Mesendoderm (in vitro differentiated cells): ENCODE measurements around the gene PCSK5.

Experiments used
- DNase-seq: peaks from one replicate; pipeline ENCODE4 v3.0.0; 2013
- H2AK5ac ChIP-seq: 2 replicates; pipeline ENCODE4 v1.6.1; 2013; ENCODE audit warnings: low read length, inconsistent platforms
- H2BK120ac ChIP-seq: 2 replicates; pipeline ENCODE4 v1.6.1; 2013; ENCODE audit warnings: low read depth, mild to moderate bottlenecking, low read length, moderate library complexity, mixed read lengths
- H2BK15ac ChIP-seq: replicated peaks from 2 replicates; pipeline ENCODE4 v1.6.1; 2013; ENCODE audit warnings: low read depth, mild to moderate bottlenecking, moderate library complexity
- H2BK5ac ChIP-seq: 2 replicates; pipeline ENCODE4 v1.6.1; 2013; ENCODE audit warnings: low read length, inconsistent platforms
- H3K18ac ChIP-seq: 2 replicates; pipeline ENCODE4 v1.6.1; 2013; ENCODE audit warnings: mild to moderate bottlenecking, low read length, mixed read lengths
- H3K23ac ChIP-seq: one replicate; pipeline ENCODE4 v1.6.1; 2013; ENCODE audit warnings: low read length
- H3K27ac ChIP-seq: 2 replicates; pipeline ENCODE4 v1.5.1; 2013; ENCODE audit warnings: low read depth, mild to moderate bottlenecking, inconsistent platforms, low read length, moderate library complexity
- H3K27me3 ChIP-seq: 2 replicates; pipeline ENCODE4 v1.6.1; 2013; ENCODE audit warnings: low read length, control low read depth, mild to moderate bottlenecking, inconsistent platforms; ENCODE audit not compliant: insufficient read depth, poor library complexity
- H3K36me3 ChIP-seq: 2 replicates; pipeline ENCODE4 v1.6.1; 2013; ENCODE audit warnings: low read length, inconsistent platforms; ENCODE audit not compliant: control insufficient read depth, insufficient read depth
- H3K4ac ChIP-seq: one replicate; pipeline ENCODE4 v1.6.1; 2013; ENCODE audit warnings: low read depth, mild to moderate bottlenecking, low read length, moderate library complexity
- H3K4me1 ChIP-seq: 2 replicates; pipeline ENCODE4 v1.6.1; 2013; ENCODE audit warnings: low read depth, low read length, inconsistent platforms; ENCODE audit not compliant: control insufficient read depth
- H3K4me2 ChIP-seq: 2 replicates; pipeline ENCODE4 v1.6.1; 2013; ENCODE audit warnings: low read length
- H3K4me3 ChIP-seq: 2 replicates; pipeline ENCODE4 v1.5.1; 2013; ENCODE audit warnings: mild to moderate bottlenecking, low read length
- H3K56ac ChIP-seq: one replicate; pipeline ENCODE4 v1.6.1; 2013; ENCODE audit warnings: low read length
- H3K79me1 ChIP-seq: 2 replicates; pipeline ENCODE4 v1.6.1; 2013; ENCODE audit warnings: low read length, inconsistent platforms
- H3K79me2 ChIP-seq: 2 replicates; pipeline ENCODE4 v1.6.1; 2013; ENCODE audit warnings: mild to moderate bottlenecking, low read length; ENCODE audit not compliant: control insufficient read depth, insufficient read depth
- H3K9ac ChIP-seq: 2 replicates; pipeline ENCODE4 v1.6.1; 2013; ENCODE audit warnings: low read length, inconsistent platforms
- H4K5ac ChIP-seq: one replicate; pipeline ENCODE4 v1.6.1; 2013; ENCODE audit warnings: low read length
- H4K8ac ChIP-seq: one replicate; pipeline ENCODE4 v1.6.1; 2013; ENCODE audit warnings: low read depth, mild to moderate bottlenecking, control low read depth, low read length, moderate library complexity
- WGBS: extraction: QIAGEN DNeasy Blood & Tissue Kit; methylation state at CpG from one replicate; pipeline ENCODE4 v1.1.7; 2013; ENCODE audit warnings: low lambda C conversion rate, missing lambda C conversion rate; ENCODE audit not compliant: insufficient coverage; ENCODE audit errors: extremely low coverage; 5-methylcytosine and 5-hydroxymethylcytosine counted together

Gene PCSK5

DNA sequence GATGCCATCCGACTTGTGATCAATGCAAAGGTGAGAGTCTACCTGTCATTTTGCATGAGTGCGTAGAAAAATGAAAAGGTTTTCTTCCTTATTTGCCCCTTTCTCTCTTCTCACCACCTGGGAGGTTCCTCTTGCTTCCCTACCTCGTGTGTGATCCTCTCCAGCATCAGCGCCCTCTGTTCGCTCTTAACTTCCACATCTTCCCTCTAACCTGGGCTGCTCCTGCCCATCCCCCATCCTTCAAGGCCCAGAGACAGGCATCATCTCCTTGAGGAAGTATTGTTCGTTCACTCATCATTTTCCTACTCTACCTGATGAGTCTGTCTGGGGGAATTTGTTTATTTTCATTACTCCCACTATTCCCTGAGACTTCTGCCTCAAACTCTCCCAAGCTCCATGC is 447.9 kb downstream of the PCSK5 start:
- Histone ChIP-seq H4K8ac (no peak overlapping the region), H3K56ac (no peak overlapping the region), H3K79me1 (no peaks in the 10 kb centered on the region), H2AK5ac (no peak overlapping the region), H3K4me2 (no peak overlapping the region), H3K4ac (no peak overlapping the region), H3K18ac (no peak overlapping the region), H2BK5ac (no peak overlapping the region), H3K9ac (no peak overlapping the region), H3K79me2 (no peaks in the 10 kb centered on the region), H3K27ac (no peak overlapping the region), H4K5ac (no peak overlapping the region), H3K36me3 (no peaks in the 10 kb centered on the region), H3K27me3 (no peaks in the 10 kb centered on the region), H3K23ac (no peak overlapping the region), H2BK120ac (no peak overlapping the region), H3K4me1 (no peaks in the 10 kb centered on the region), H2BK15ac (no peak overlapping the region), H3K4me3 (no peak overlapping the region)
- no CpG with 5 or more reads among the region's 6 CpGs for WGBS
- peak; percentile 18 for DNase-seq

DNA sequence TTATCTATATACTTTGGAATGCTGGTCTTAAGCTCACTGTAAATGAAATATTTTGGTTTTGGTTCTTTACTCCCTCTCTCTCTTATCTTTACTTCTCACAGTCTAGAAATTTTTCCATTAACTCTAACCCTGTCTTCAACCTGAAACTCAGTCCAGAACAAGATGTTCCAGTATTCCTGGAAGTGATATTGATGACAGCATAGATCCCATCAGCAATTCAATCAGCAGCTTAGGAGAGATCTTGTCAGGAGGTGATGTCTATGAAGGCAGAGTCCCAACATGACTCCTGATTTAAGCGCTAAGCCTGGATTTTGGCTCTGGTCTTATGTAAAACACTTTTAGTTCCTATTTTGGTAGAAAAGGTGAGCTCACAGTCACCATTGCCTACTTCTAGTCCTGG is 451.1 kb downstream of the PCSK5 start:
- Histone ChIP-seq H2BK15ac (no peak overlapping the region), H4K5ac (no peak overlapping the region), H3K23ac (no peak overlapping the region), H2BK120ac (no peak overlapping the region), H3K4ac (no peak overlapping the region), H3K56ac (no peak overlapping the region), H3K36me3 (no peaks in the 10 kb centered on the region), H3K4me1 (no peaks in the 10 kb centered on the region), H3K79me1 (no peaks in the 10 kb centered on the region), H3K9ac (no peak overlapping the region), H3K4me3 (no peak overlapping the region), H3K18ac (no peak overlapping the region), H3K79me2 (no peaks in the 10 kb centered on the region), H2AK5ac (no peak overlapping the region), H2BK5ac (no peak overlapping the region), H4K8ac (no peak overlapping the region), H3K4me2 (no peak overlapping the region), H3K27ac (no peak overlapping the region), H3K27me3 (no peaks in the 10 kb centered on the region)
- no CpG with 5 or more reads among the region's 1 CpG for WGBS
- no peak for DNase-seq

DNA sequence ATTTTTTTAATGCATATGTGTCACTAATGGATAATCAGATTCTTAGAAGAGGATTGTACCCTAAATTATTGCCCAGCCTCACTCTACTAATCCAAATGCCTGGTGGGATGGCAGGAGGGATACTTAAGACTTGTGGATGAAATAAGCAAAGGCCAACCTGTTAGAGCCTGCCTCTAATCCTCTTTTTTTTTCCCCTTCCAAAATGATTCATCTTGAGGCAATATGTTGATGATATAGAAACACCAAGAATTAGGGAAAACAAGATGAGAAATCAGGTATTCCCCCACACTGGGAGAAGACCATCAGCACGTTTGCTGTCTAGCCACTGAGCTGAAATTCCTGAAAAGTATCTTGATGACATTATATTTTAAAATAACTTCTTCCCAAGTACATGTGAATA is 451.7 kb downstream of the PCSK5 start:
- H3K23ac ChIP-seq, result no peak overlapping the region
- no peak overlapping the region for H3K18ac ChIP-seq
- no peak overlapping the region for H2BK120ac ChIP-seq
- WGBS, result no CpG with 5 or more reads among the region's 1 CpG
- H3K4ac ChIP-seq, result no peak overlapping the region
- H3K9ac ChIP-seq, result no peak overlapping the region
- no peaks in the 10 kb centered on the region for H3K79me1 ChIP-seq
- H3K56ac ChIP-seq, result no peak overlapping the region
- no peak for DNase-seq
- H2BK5ac ChIP-seq, result no peak overlapping the region
- no peak overlapping the region for H3K27ac ChIP-seq
- no peaks in the 10 kb centered on the region for H3K4me1 ChIP-seq
- H3K4me2 ChIP-seq, result no peak overlapping the region
- H3K36me3 ChIP-seq, result no peaks in the 10 kb centered on the region
- H4K8ac ChIP-seq, result no peak overlapping the region
- no peak overlapping the region for H2BK15ac ChIP-seq
- no peak overlapping the region for H4K5ac ChIP-seq
- H3K27me3 ChIP-seq, result no peaks in the 10 kb centered on the region
- H3K4me3 ChIP-seq, result no peak overlapping the region
- H2AK5ac ChIP-seq, result no peak overlapping the region
- H3K79me2 ChIP-seq, result no peaks in the 10 kb centered on the region

DNA sequence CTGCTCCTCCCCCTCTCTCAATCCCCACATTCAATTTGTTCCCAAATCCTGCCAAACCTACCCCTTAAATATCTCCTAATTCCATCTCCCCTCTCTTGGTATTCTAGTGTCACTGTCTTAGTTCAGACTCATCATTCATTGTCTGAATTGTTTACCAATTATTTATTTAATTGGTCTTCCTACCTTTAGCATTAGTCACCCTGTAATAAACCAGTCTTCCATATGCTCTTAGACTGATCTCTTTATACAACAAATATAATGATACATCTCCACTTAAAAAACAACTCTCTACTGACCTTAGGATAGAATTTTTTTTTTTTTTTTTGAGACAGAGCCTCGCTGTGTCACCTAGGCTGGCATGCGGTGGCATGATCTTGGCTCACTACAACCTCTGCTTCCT is 452.4 kb downstream of the PCSK5 start:
- no peak overlapping the region for H4K5ac ChIP-seq
- H3K4me1 ChIP-seq, result no peaks in the 10 kb centered on the region
- no peaks in the 10 kb centered on the region for H3K79me2 ChIP-seq
- H3K18ac ChIP-seq, result no peak overlapping the region
- H4K8ac ChIP-seq, result no peak overlapping the region
- no peak overlapping the region for H2AK5ac ChIP-seq
- no peak for DNase-seq
- H3K9ac ChIP-seq, result no peak overlapping the region
- no peak overlapping the region for H2BK15ac ChIP-seq
- no CpG with 5 or more reads among the region's 2 CpGs for WGBS
- H3K4me2 ChIP-seq, result no peak overlapping the region
- no peak overlapping the region for H3K27ac ChIP-seq
- H3K79me1 ChIP-seq, result no peaks in the 10 kb centered on the region
- H3K4me3 ChIP-seq, result no peak overlapping the region
- no peaks in the 10 kb centered on the region for H3K36me3 ChIP-seq
- H2BK5ac ChIP-seq, result no peak overlapping the region
- no peak overlapping the region for H3K4ac ChIP-seq
- H3K56ac ChIP-seq, result no peak overlapping the region
- no peak overlapping the region for H2BK120ac ChIP-seq
- no peak overlapping the region for H3K23ac ChIP-seq
- H3K27me3 ChIP-seq, result no peaks in the 10 kb centered on the region

DNA sequence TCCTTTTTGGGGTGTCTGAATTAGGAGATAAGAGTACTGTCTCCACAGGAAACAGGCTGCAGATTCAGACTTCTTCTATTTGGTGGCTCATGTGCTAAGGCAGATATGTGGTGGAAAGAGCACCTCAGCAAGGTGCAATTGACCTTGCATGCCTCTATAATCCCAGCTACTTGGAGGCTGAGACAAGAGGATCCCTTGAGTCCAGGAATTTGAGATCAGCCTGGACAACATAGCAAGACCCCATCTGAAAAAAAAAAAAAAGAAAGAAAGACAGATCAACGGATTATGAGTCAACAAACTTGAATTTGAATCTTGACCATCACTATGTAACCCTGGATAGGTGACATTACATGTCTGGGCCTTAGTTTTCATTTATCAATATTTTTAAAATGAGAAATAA is 459.4 kb downstream of the PCSK5 start:
- no peak overlapping the region for H3K27ac ChIP-seq
- no peaks in the 10 kb centered on the region for H3K4me1 ChIP-seq
- H3K27me3 ChIP-seq, result no peaks in the 10 kb centered on the region
- no peaks in the 10 kb centered on the region for H3K36me3 ChIP-seq
- no peak overlapping the region for H2BK5ac ChIP-seq
- no peak overlapping the region for H3K4me2 ChIP-seq
- no peak overlapping the region for H2AK5ac ChIP-seq
- H3K9ac ChIP-seq, result no peak overlapping the region
- no peaks in the 10 kb centered on the region for H3K79me1 ChIP-seq
- H3K4ac ChIP-seq, result no peak overlapping the region
- H3K23ac ChIP-seq, result no peak overlapping the region
- no peak overlapping the region for H4K5ac ChIP-seq
- DNase-seq, result no peak
- no peak overlapping the region for H2BK120ac ChIP-seq
- H4K8ac ChIP-seq, result no peak overlapping the region
- no peak overlapping the region for H2BK15ac ChIP-seq
- H3K56ac ChIP-seq, result no peak overlapping the region
- no peaks in the 10 kb centered on the region for H3K79me2 ChIP-seq
- no peak overlapping the region for H3K18ac ChIP-seq
- no peak overlapping the region for H3K4me3 ChIP-seq
- no CpG with 5 or more reads among the region's 1 CpG for WGBS

DNA sequence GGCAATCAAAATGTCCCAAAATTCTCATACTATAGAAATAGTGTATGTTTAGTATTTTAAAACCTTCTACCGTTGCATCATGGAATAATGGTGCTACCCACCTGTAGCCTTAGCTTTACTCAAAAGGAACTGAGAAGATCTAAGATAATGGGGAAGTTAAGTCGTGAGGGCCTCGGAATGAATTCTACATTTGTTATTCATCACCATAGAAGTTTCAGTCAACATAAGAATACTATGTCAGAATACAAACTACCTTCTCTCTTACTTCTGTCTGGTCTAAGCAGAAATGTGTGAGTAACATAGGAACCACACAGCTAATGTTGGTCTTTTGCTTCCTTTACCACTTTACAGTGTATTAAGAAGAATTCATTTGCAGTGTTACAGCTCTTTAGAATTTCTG is 460.5 kb downstream of the PCSK5 start:
- no peak overlapping the region for H4K8ac ChIP-seq
- no peaks in the 10 kb centered on the region for H3K79me1 ChIP-seq
- H3K36me3 ChIP-seq, result no peaks in the 10 kb centered on the region
- no peaks in the 10 kb centered on the region for H3K79me2 ChIP-seq
- H2AK5ac ChIP-seq, result no peak overlapping the region
- H3K56ac ChIP-seq, result no peak overlapping the region
- DNase-seq, result no peak
- no peak overlapping the region for H3K4me2 ChIP-seq
- no peaks in the 10 kb centered on the region for H3K4me1 ChIP-seq
- H2BK5ac ChIP-seq, result no peak overlapping the region
- no peak overlapping the region for H4K5ac ChIP-seq
- no peaks in the 10 kb centered on the region for H3K27me3 ChIP-seq
- no peak overlapping the region for H3K18ac ChIP-seq
- no peak overlapping the region for H3K23ac ChIP-seq
- no peak overlapping the region for H3K27ac ChIP-seq
- H2BK15ac ChIP-seq, result no peak overlapping the region
- H2BK120ac ChIP-seq, result no peak overlapping the region
- no peak overlapping the region for H3K4me3 ChIP-seq
- no peak overlapping the region for H3K9ac ChIP-seq
- H3K4ac ChIP-seq, result no peak overlapping the region
- no CpG with 5 or more reads among the region's 3 CpGs for WGBS
